ENCODE measurements around the gene LRRC8C. TPM values are rescaled to one million over a fixed set of nuclear protein-coding genes. Genes with fewer than 3 reads are reported as not detected.

The LRRC8C gene
- total and polyA plus RNA-seq, 2 donors = 5.5 to 6.6 TPM

GRCh38 chr1:89725631-89726030 lies 92.7 kb downstream of the LRRC8C start:
- Histone ChIP-seq H3K9me3 (ENCODE audit: control insufficient read depth in 2 of 2, insufficient read depth in 1 of 2, low read length in 1 of 2) (peaks cover 0 to 3% of the 10 kb centered on the region in 2 donors), H3K27me3 (ENCODE audit: control insufficient read depth in 2 of 2, insufficient read depth in 1 of 2, low read length in 1 of 2) (no peaks in the 10 kb centered on the region), H3K4me3 (ENCODE audit: low read length in 2 of 2) (no peak overlapping the region), H3K4me1 (ENCODE audit: control insufficient read depth in 2 of 2, insufficient read depth in 2 of 2, low read length in 2 of 2) (peaks cover 0 to 7% of the 10 kb centered on the region in 2 donors), H3K27ac (ENCODE audit: low read depth in 1 of 2, low read length in 1 of 2) (no peak overlapping the region), H3K36me3 (ENCODE audit: control insufficient read depth in 2 of 2, insufficient read depth in 2 of 2, low read length in 1 of 2) (no peaks in the 10 kb centered on the region)
- 94% methylated on average over 4 of the region's 4 CpGs for WGBS
- DNase-seq (ENCODE audit: low read depth in 6 of 9, low spot score in 9 of 9) = no peak

DNA sequence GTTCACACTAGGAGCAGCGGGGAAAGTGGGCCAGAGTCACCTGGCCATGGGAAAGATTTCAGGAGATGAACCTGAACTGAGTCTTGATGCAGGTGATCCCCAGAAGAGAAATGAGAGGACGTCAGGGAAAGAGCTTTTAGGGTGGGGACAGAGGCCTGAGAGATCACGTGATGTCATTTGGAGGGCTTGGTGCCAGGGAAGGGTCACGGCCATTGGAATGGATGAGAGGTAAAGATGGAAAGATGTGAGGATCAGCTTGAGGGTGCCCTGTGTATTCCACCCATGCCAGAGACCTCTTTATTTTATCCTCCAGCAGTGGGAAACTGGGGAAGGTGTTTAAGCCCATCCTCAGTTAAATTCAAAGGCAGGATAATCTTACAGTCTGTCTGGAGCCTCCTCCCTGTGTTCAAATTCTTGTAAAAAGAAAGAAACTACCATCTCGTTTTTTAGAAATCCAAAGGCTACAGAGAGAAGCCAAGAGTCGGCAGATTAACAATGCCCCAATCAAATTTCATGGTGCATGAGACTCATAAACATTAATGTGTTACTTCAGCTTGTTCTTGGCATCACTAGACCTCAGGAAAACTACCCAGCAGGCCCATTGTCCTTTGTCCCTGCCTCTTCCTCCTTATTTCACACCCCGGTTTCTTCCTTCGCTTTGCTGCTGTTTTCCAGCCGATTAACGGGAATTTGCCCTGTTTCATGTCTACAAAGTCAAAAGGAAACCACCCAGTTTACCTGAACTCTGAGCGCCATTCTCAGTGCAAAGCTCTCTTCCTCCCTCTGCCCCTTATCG lies 94.8 kb downstream of the LRRC8C start:
- WGBS = 93% methylated on average over 12 of the region's 12 CpGs

GRCh38 chr1:89728381-89728780 lies 95.5 kb downstream of the LRRC8C start:
- H3K9me3 ChIP-seq (ENCODE audit: control insufficient read depth in 2 of 2, insufficient read depth in 1 of 2, low read length in 1 of 2) = peaks cover 0 to 3% of the 10 kb centered on the region in 2 donors
- 83% methylated on average over 4 of the region's 4 CpGs for WGBS
- peaks cover 0 to 7% of the 10 kb centered on the region in 2 donors for H3K4me1 ChIP-seq (ENCODE audit: control insufficient read depth in 2 of 2, insufficient read depth in 2 of 2, low read length in 2 of 2)

More for the DNA sequence above, 94.8 kb downstream of the LRRC8C start:
- peaks cover 0 to 7% of the 10 kb centered on the region in 2 donors for H3K4me1 ChIP-seq (ENCODE audit: control insufficient read depth in 2 of 2, insufficient read depth in 2 of 2, low read length in 2 of 2)
- H3K27ac ChIP-seq (ENCODE audit: low read depth in 1 of 2, low read length in 1 of 2) = no peak overlapping the region
- H3K27me3 ChIP-seq (ENCODE audit: control insufficient read depth in 2 of 2, insufficient read depth in 1 of 2, low read length in 1 of 2) = no peaks in the 10 kb centered on the region
- no peak overlapping the region for H3K4me3 ChIP-seq (ENCODE audit: low read length in 2 of 2)
- no peaks in the 10 kb centered on the region for H3K36me3 ChIP-seq (ENCODE audit: control insufficient read depth in 2 of 2, insufficient read depth in 2 of 2, low read length in 1 of 2)
- H3K9me3 ChIP-seq (ENCODE audit: control insufficient read depth in 2 of 2, insufficient read depth in 1 of 2, low read length in 1 of 2) = peaks cover 0 to 3% of the 10 kb centered on the region in 2 donors
- no peak for DNase-seq (ENCODE audit: low read depth in 6 of 9, low spot score in 9 of 9)

DNA sequence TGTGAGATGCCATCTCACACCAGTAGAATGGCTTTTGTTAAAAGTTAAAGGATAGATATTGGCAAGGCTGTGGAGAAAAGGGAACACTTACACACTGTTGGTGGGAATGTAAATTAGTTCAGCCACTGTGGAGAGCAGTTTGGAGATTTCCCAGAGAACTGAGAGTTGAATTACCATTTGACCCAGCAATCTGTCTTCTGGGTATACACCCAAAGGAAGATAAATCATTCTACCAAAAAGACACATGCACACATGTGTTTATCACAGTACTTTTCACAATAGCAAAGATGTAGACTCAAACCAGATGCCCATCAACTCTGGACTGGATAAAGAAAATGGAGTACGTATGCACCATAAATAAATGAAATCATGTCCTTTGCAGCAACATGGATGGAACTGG lies 99.3 kb downstream of the LRRC8C start:
- no peaks in the 10 kb centered on the region for H3K27me3 ChIP-seq (ENCODE audit: control insufficient read depth in 2 of 2, insufficient read depth in 1 of 2, low read length in 1 of 2)
- DNase-seq (ENCODE audit: low read depth in 6 of 9, low spot score in 9 of 9) = no peak
- H3K4me1 ChIP-seq (ENCODE audit: control insufficient read depth in 2 of 2, insufficient read depth in 2 of 2, low read length in 2 of 2) = peaks cover 0 to 2% of the 10 kb centered on the region in 2 donors
- H3K4me3 ChIP-seq (ENCODE audit: low read length in 2 of 2) = no peak overlapping the region
- 97% methylated on average over 1 of the region's 1 CpG for WGBS
- H3K36me3 ChIP-seq (ENCODE audit: control insufficient read depth in 2 of 2, insufficient read depth in 2 of 2, low read length in 1 of 2) = no peaks in the 10 kb centered on the region
- no peak overlapping the region for H3K27ac ChIP-seq (ENCODE audit: low read depth in 1 of 2, low read length in 1 of 2)
- peaks cover 0 to 3% of the 10 kb centered on the region in 2 donors for H3K9me3 ChIP-seq (ENCODE audit: control insufficient read depth in 2 of 2, insufficient read depth in 1 of 2, low read length in 1 of 2)

More at GRCh38 chr1:89728381-89728780, 95.5 kb downstream of the LRRC8C start:
- H3K36me3 ChIP-seq (ENCODE audit: control insufficient read depth in 2 of 2, insufficient read depth in 2 of 2, low read length in 1 of 2) = no peaks in the 10 kb centered on the region
- H3K4me3 ChIP-seq (ENCODE audit: low read length in 2 of 2) = no peak overlapping the region
- no peaks in the 10 kb centered on the region for H3K27me3 ChIP-seq (ENCODE audit: control insufficient read depth in 2 of 2, insufficient read depth in 1 of 2, low read length in 1 of 2)
- no peak overlapping the region for H3K27ac ChIP-seq (ENCODE audit: low read depth in 1 of 2, low read length in 1 of 2)
- no peak for DNase-seq (ENCODE audit: low read depth in 6 of 9, low spot score in 9 of 9)

- Histone ChIP-seq H3K27me3 (ENCODE audit: control insufficient read depth in 2 of 2, insufficient read depth in 1 of 2, low read length in 1 of 2) (no peaks in the 10 kb centered on the region), H3K9me3 (ENCODE audit: control insufficient read depth in 2 of 2, insufficient read depth in 1 of 2, low read length in 1 of 2) (peaks cover 0 to 3% of the 10 kb centered on the region in 2 donors), H3K27ac (ENCODE audit: low read depth in 1 of 2, low read length in 1 of 2) (no peak overlapping the region), H3K36me3 (ENCODE audit: control insufficient read depth in 2 of 2, insufficient read depth in 2 of 2, low read length in 1 of 2) (no peaks in the 10 kb centered on the region), H3K4me3 (ENCODE audit: low read length in 2 of 2) (no peak overlapping the region), H3K4me1 (ENCODE audit: control insufficient read depth in 2 of 2, insufficient read depth in 2 of 2, low read length in 2 of 2) (peaks cover 0 to 2% of the 10 kb centered on the region in 2 donors)
- 82% methylated on average over 3 of the region's 3 CpGs for WGBS
- no peak for DNase-seq (ENCODE audit: low read depth in 6 of 9, low spot score in 9 of 9)
Observed at GRCh38 chr1:89732643-89733222, 99.8 kb downstream of the LRRC8C start.

GRCh38 chr1:89733748-89734147 lies 100.8 kb downstream of the LRRC8C start:
- Histone ChIP-seq H3K4me1 (ENCODE audit: control insufficient read depth in 2 of 2, insufficient read depth in 2 of 2, low read length in 2 of 2) (peaks cover 0 to 1% of the 10 kb centered on the region in 2 donors), H3K36me3 (ENCODE audit: control insufficient read depth in 2 of 2, insufficient read depth in 2 of 2, low read length in 1 of 2) (no peaks in the 10 kb centered on the region), H3K9me3 (ENCODE audit: control insufficient read depth in 2 of 2, insufficient read depth in 1 of 2, low read length in 1 of 2) (peaks cover 0 to under 1% of the 10 kb centered on the region in 2 donors), H3K27ac (ENCODE audit: low read depth in 1 of 2, low read length in 1 of 2) (no peak overlapping the region), H3K27me3 (ENCODE audit: control insufficient read depth in 2 of 2, insufficient read depth in 1 of 2, low read length in 1 of 2) (no peaks in the 10 kb centered on the region), H3K4me3 (ENCODE audit: low read length in 2 of 2) (no peak overlapping the region)
- DNase-seq (ENCODE audit: low read depth in 6 of 9, low spot score in 9 of 9) = no peak
- 97% methylated on average over 4 of the region's 4 CpGs for WGBS

GRCh38 chr1:89734442-89734841 lies 101.5 kb downstream of the LRRC8C start:
- DNase-seq (ENCODE audit: low read depth in 6 of 9, low spot score in 9 of 9) = no peak
- Histone ChIP-seq H3K27me3 (ENCODE audit: control insufficient read depth in 2 of 2, insufficient read depth in 1 of 2, low read length in 1 of 2) (no peaks in the 10 kb centered on the region), H3K27ac (ENCODE audit: low read depth in 1 of 2, low read length in 1 of 2) (no peak overlapping the region), H3K4me3 (ENCODE audit: low read length in 2 of 2) (no peak overlapping the region), H3K36me3 (ENCODE audit: control insufficient read depth in 2 of 2, insufficient read depth in 2 of 2, low read length in 1 of 2) (no peaks in the 10 kb centered on the region), H3K9me3 (ENCODE audit: control insufficient read depth in 2 of 2, insufficient read depth in 1 of 2, low read length in 1 of 2) (no peaks in the 10 kb centered on the region), H3K4me1 (ENCODE audit: control insufficient read depth in 2 of 2, insufficient read depth in 2 of 2, low read length in 2 of 2) (peaks cover 0 to under 1% of the 10 kb centered on the region in 2 donors)
- 87% methylated on average over 3 of the region's 3 CpGs for WGBS

- H3K36me3 ChIP-seq (ENCODE audit: control insufficient read depth in 2 of 2, insufficient read depth in 2 of 2, low read length in 1 of 2) = no peaks in the 10 kb centered on the region
- DNase-seq (ENCODE audit: low read depth in 6 of 9, low spot score in 9 of 9) = no peak
- H3K9me3 ChIP-seq (ENCODE audit: control insufficient read depth in 2 of 2, insufficient read depth in 1 of 2, low read length in 1 of 2) = no peaks in the 10 kb centered on the region
- no peak overlapping the region for H3K4me3 ChIP-seq (ENCODE audit: low read length in 2 of 2)
- WGBS = 93% methylated on average over 1 of the region's 1 CpG
- H3K27me3 ChIP-seq (ENCODE audit: control insufficient read depth in 2 of 2, insufficient read depth in 1 of 2, low read length in 1 of 2) = no peaks in the 10 kb centered on the region
- H3K4me1 ChIP-seq (ENCODE audit: control insufficient read depth in 2 of 2, insufficient read depth in 2 of 2, low read length in 2 of 2) = peaks cover 0 to 6% of the 10 kb centered on the region in 2 donors
- no peak overlapping the region for H3K27ac ChIP-seq (ENCODE audit: low read depth in 1 of 2, low read length in 1 of 2)
Observed at GRCh38 chr1:89735479-89735878, 102.6 kb downstream of the LRRC8C start.

GRCh38 chr1:89736937-89737733 lies 104.2 kb downstream of the LRRC8C start:
- Histone ChIP-seq H3K27me3 (ENCODE audit: control insufficient read depth in 2 of 2, insufficient read depth in 1 of 2, low read length in 1 of 2) (no peaks in the 10 kb centered on the region), H3K4me1 (ENCODE audit: control insufficient read depth in 2 of 2, insufficient read depth in 2 of 2, low read length in 2 of 2) (peaks cover 0 to 6% of the 10 kb centered on the region in 2 donors), H3K9me3 (ENCODE audit: control insufficient read depth in 2 of 2, insufficient read depth in 1 of 2, low read length in 1 of 2) (peaks cover 0 to 3% of the 10 kb centered on the region in 2 donors), H3K36me3 (ENCODE audit: control insufficient read depth in 2 of 2, insufficient read depth in 2 of 2, low read length in 1 of 2) (no peaks in the 10 kb centered on the region), H3K27ac (ENCODE audit: low read depth in 1 of 2, low read length in 1 of 2) (no peak overlapping the region), H3K4me3 (ENCODE audit: low read length in 2 of 2) (no peak overlapping the region)
- WGBS = 96% methylated on average over 5 of the region's 5 CpGs
- no peak for DNase-seq (ENCODE audit: low read depth in 6 of 9, low spot score in 9 of 9)

Measured in thymus (tissue), 11 donors.